ENCODE results near the gene TSHZ2.
"Not testable (repeated sequence)": the region's sequence is repeated elsewhere in the genome, so short reads cannot be mapped to it uniquely, and the experiment has no call there.

The TSHZ2 gene

DNA sequence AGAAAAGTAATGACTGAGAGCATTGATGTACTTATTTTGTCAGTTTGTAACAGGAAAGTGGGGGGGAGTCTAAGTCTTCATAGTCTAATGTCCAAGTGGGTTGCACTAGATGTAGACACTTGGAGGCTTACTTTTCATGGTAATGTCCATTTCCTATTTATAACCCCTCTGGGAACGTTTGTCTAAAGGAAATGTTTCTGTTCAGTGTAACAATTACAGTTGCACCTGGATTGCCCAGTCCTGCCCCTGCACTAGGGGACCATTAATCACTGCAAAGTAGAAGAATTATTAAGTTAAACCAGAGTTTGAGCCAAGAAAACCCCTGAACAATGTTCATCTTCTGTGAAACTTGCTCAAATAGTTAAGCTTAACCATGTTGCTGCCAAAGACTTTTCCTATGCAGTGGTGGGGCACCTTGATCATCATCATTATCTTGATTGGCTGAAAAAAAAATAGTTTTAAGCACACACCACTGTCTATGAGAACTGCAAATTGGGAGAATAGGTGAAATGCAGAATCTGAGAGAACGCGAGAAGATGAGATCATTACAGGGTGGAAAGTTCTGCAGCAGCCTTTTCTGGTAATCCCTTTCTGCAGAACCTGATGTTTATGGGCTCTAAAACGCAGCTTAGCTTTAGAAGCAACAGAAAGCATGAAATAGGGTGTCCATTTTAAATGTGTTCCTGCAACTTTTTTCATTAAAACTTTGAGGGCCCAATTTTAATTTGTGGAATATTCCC is 515.5 kb downstream of the TSHZ2 start:
- no peak for DNase-seq (ENCODE audit: low read depth)
- no peak overlapping the region for H3K4me3 ChIP-seq (ENCODE audit: low read depth, low read length)

DNA sequence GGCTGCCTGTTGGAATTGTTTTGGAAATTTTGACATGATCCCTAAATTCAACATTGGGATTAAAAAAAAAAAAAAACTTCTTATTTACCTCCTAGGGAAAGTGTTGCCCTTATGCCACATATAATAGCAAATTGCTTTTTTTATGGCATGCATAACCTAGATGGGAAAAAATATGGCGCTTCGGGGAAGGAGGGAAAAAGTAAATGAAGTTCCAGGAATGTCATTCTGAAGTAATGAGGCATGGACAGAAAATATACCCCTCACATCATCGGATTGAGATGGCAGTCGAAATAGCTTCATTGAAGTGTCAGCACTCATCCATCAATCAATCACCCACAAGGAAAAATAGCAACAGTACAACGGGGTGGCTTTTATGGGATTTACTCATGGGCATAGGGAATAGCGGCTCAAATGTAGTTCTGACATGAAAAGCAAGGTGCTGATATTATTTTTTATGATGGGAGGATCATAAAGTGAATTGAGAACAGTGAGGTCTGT is 516.7 kb downstream of the TSHZ2 start:
- no peak for DNase-seq (ENCODE audit: low read depth)
- H3K4me3 ChIP-seq (ENCODE audit: low read depth, low read length) = no peak overlapping the region

- no peak overlapping the region for H3K4me3 ChIP-seq (ENCODE audit: low read depth, low read length)
- DNase-seq (ENCODE audit: low read depth) = no peak
Measured at GRCh38 chr20:53489528-53489927, 517.4 kb downstream of the TSHZ2 start.

GRCh38 chr20:53490620-53491019 is 518.5 kb downstream of the TSHZ2 start:
- no peak overlapping the region for H3K4me3 ChIP-seq (ENCODE audit: low read depth, low read length)
- DNase-seq (ENCODE audit: low read depth) = no peak

DNA sequence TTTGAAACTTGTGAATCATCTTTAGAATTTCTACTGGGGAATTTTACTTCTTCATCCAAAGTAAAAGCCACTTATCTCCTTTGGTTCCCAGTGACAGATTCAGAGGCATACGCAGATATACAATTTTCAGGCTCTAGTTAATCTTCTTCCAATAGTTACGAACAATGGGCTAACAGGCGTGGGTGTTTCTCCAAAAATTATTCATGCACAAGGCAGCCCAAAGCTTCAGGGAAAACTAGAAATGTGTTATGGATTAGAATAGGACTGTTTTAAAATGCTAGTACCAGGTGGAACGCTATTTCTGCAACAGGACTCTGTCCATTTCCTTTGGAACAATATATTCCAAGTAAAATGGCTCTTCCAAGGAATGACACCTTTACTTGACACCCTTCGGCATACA is 519.3 kb downstream of the TSHZ2 start:
- DNase-seq (ENCODE audit: low read depth) = no peak
- H3K4me3 ChIP-seq (ENCODE audit: low read depth, low read length) = no peak overlapping the region

DNA sequence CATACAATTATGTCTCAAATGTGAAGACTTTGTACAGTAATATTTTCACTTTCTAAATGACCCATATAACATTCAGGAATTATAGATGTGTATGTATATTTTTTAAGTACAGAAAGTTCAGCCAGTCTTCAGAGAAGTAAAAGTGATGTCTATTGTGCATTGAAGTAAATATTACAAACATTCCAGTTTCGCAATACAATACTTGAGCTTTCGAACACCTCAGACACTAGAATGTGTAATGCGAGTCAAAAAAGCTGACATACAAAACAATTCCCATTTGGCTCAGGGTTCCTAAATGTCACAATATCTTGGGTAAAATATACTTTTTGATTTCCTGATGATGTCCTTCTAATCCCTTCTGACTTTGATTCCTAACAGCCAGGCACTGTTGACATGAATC is 520.1 kb downstream of the TSHZ2 start:
- H3K4me3 ChIP-seq (ENCODE audit: low read depth, low read length) = no peak overlapping the region
- no peak for DNase-seq (ENCODE audit: low read depth)

DNA sequence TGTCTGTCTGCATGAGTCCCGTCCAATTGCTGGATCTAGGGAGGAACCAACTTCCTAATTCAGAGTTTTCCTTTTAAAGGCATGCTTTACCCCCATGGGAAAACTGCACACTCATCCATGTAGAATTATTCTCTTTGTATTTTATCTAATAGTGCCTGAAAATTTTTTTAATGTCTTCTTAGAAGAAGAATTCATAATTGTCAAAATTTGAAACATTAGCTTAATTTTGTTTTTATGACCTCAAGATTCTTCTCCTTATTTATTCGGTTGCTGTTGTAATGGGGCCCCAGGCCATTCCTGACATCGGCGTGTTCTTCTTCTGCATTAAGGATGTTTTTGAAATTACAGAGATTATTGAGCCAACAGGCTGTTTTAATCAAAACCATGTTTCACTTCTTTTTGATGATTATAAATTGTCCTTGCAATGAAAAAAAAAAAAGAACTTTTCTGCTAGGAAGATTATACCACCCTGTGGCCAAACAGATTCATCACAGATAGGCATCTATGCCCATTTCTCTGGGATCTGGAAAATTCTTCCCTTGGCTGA is 521.2 kb downstream of the TSHZ2 start:
- no peak overlapping the region for H3K4me3 ChIP-seq (ENCODE audit: low read depth, low read length)
- DNase-seq (ENCODE audit: low read depth) = peak; percentile 3

GRCh38 chr20:53494753-53495152 is 522.6 kb downstream of the TSHZ2 start:
- H3K4me3 ChIP-seq (ENCODE audit: low read depth, low read length) = no peak overlapping the region
- DNase-seq (ENCODE audit: low read depth) = no peak

GRCh38 chr20:53495398-53496092 is 523.4 kb downstream of the TSHZ2 start:
- no peak overlapping the region for H3K4me3 ChIP-seq (ENCODE audit: low read depth, low read length)
- DNase-seq (ENCODE audit: low read depth) = no peak

DNA sequence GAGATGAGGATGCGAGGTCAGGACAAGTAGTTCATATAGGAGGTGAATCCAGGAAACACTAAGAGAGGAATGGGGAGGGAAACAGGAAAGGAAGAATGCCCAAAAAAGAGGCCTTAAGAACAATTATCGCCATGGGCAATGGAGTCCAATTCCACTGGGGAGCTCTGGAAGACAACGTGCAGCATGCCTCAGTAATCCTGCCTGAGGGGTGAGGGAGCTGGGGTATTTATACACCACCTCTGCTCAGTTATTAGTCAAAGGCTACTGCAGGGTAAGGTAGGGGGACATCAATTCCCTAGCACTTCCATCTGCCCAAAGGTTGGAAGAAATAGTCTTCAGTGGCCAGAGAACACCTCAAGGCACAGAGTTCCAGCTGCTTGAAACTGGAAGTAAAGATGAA is 525.1 kb downstream of the TSHZ2 start:
- DNase-seq (ENCODE audit: low read depth) = no peak
- no peak overlapping the region for H3K4me3 ChIP-seq (ENCODE audit: low read depth, low read length)

DNA sequence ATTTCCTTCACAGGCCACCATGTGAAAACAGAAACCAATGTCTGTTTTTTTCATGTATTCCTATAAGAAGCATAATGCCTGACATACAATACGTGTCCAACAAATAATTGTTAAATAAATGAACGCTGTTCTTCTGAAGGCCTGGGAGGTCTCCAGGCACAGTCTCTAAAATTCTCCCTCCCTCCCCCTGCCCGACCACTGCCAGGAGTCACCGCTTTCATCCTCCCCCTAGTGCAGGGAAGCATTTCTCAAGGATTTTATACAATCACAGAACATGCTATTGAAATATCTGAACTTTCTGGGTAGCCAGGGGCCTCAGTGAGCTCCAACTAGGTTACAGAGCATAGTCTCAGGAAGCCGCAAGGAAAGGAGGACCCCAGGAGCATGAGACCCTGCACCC is 526.2 kb downstream of the TSHZ2 start:
- DNase-seq (ENCODE audit: low read depth) = no peak
- H3K4me3 ChIP-seq (ENCODE audit: low read depth, low read length) = no peak overlapping the region

DNA sequence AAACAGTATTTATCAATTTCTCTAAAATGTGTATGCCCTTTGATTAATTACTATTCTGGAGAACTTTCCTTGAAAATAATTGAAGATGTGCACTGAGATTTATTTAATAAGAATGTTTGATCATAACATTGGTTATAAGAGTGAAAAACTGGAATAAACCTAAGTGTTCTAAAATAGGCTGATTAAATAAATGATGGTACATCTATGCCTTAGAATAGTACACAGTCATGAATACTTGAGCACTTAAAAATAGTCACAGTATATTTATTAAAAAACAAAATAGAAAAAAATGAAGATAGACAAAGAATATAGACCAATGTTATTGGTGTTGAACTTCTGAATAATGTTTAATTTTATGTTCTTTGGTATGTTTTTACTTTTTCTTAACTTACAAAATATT is 528.5 kb downstream of the TSHZ2 start:
- no peak for DNase-seq (ENCODE audit: low read depth)
- H3K4me3 ChIP-seq (ENCODE audit: low read depth, low read length) = no peak overlapping the region

DNA sequence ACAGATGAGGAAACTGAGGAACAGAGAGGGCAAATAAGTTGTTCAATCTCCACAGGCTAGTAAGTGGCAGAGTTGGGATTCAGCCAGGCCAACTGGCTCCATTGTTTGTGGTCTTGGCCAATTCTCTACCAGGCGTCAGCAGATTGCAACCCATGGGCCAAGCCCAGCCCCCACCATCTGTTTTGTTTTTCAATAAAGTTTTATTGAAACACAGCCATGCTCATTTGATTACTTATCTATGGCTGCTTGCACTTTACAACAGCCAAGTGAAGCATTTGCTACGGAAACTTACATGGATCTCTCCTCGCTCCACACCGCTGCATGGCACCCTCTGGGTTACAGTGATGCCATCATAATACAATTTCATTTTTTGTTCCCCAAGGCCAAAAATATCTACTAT is 530.7 kb downstream of the TSHZ2 start:
- H3K4me3 ChIP-seq (ENCODE audit: low read depth, low read length) = no peak overlapping the region
- DNase-seq (ENCODE audit: low read depth) = no peak

- DNase-seq (ENCODE audit: low read depth) = no peak
- no peak overlapping the region for H3K4me3 ChIP-seq (ENCODE audit: low read depth, low read length)
Measured at GRCh38 chr20:53503517-53503919, 531.4 kb downstream of the TSHZ2 start.

DNA sequence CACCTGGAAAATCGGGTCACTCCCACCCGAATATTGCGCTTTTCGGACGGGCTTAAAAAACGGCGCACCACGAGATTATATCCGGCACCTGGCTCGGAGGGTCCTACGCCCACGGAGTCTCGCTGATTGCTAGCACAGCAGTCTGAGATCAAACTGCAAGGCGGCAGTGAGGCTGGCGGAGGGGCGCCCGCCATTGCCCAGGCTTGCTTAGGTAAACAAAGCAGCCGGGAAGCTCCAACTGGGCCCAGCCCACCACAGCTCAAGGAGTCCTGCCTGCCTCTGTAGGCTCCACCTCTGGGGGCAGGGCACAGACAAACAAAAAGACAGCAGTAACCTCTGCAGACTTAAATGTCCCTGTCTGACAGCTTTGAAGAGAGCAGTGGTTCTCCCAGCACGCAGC is 531.9 kb downstream of the TSHZ2 start:
- not testable (repeated sequence) for H3K4me3 ChIP-seq (ENCODE audit: low read depth, low read length)

GRCh38 chr20:53510262-53510661 is 538.1 kb downstream of the TSHZ2 start:
- peak; percentile 7 for DNase-seq (ENCODE audit: low read depth)
- no peak overlapping the region for H3K4me3 ChIP-seq (ENCODE audit: low read depth, low read length)

More for the DNA sequence above, 531.9 kb downstream of the TSHZ2 start:
- DNase-seq (ENCODE audit: low read depth) = not testable (repeated sequence)

DNA sequence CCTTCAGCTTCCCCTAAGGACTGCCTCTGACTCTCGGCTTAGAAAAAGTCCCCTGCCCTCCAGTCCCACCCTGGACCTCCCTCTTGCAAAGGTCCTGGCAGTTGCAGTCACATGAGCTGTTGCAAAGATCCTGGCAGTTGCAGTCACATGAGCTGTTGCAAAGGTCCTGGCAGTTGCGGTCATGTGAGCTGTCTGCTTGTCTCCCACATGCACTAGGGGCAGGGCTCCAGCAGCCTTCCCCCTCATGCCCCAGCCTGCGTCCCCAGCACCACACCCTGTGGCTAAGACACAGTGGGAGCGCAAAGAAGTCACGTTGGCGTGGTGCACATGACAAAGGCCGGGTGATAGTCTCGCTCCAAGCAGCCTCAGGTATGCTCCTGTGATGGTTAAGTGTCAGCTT is 538.5 kb downstream of the TSHZ2 start:
- no peak overlapping the region for H3K4me3 ChIP-seq (ENCODE audit: low read depth, low read length)
- no peak for DNase-seq (ENCODE audit: low read depth)

DNA sequence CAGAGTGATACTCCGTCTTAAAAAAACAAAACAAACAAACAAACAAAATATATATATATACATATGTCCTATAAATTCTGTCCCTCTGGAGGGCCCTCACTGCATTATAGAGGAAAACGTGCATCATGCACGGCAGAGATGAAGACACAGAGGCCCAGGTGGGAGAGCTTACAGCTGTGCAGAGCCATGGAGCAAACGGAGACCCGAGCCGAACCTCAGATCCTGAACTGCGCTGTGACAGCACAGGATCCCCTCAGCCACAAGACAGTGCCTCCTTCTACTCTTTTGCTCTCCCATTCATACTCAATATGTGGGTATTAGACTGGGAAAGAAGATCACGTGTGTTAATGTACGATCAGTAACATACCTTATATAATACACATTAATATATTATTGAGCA is 539.9 kb downstream of the TSHZ2 start:
- DNase-seq (ENCODE audit: low read depth) = no peak
- no peak overlapping the region for H3K4me3 ChIP-seq (ENCODE audit: low read depth, low read length)

DNA sequence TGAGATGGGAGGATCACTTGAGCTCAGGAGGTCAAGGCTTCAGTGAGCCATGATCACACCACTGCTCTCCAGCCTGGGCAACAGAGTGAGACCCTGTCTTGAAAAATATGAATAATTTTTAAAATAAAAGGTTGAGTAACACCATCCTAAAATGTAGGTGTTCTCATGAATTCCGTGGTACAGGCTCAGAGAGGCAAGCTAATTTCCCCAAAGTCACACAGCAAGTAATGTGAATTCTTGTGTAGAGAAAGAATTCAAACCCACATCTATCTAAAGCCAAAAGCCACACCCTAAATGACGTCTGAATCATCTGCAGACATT is 541.0 kb downstream of the TSHZ2 start:
- H3K4me3 ChIP-seq (ENCODE audit: low read depth, low read length) = no peak overlapping the region
- DNase-seq (ENCODE audit: low read depth) = no peak

- no peak for DNase-seq (ENCODE audit: low read depth)
- no peak overlapping the region for H3K4me3 ChIP-seq (ENCODE audit: low read depth, low read length)
Measured at GRCh38 chr20:53513489-53514298, 541.5 kb downstream of the TSHZ2 start.
